ENCODE results near the gene MTA1. TPM values are rescaled to one million over a fixed set of nuclear protein-coding genes. Genes with fewer than 3 reads are reported as not detected.

Gene MTA1
- polyA plus RNA-seq, 3 donors from 2014 or later: 0.82 to 3.0 (median 2.8) TPM

GRCh38 chr14:105467249-105467941 is 47.8 kb downstream of the MTA1 start:
- H3K27me3 Mint-ChIP-seq (ENCODE audit: low read depth in 3 of 3): no peaks in the 10 kb centered on the region
- H3K4me1 Mint-ChIP-seq: no peaks in the 10 kb centered on the region
- no peak overlapping the region for H3K4me3 Mint-ChIP-seq
- no peak overlapping the region for H3K27ac Mint-ChIP-seq
- H3K36me3 Mint-ChIP-seq: no peaks in the 10 kb centered on the region
- H3K9me3 Mint-ChIP-seq: no peaks in the 10 kb centered on the region
- no peak for DNase-seq

- Mint-ChIP-seq H3K27ac (no peak overlapping the region), H3K36me3 (no peaks in the 10 kb centered on the region), H3K9me3 (no peaks in the 10 kb centered on the region), H3K4me1 (no peaks in the 10 kb centered on the region), H3K27me3 (ENCODE audit: low read depth in 3 of 3) (no peaks in the 10 kb centered on the region), H3K4me3 (no peak overlapping the region)
- no peak for DNase-seq
These were observed 48.4 kb downstream of the MTA1 start for GRCh38 chr14:105467942-105468471.

- no peak overlapping the region for H3K27ac Mint-ChIP-seq
- H3K4me1 Mint-ChIP-seq: no peaks in the 10 kb centered on the region
- H3K36me3 Mint-ChIP-seq: no peaks in the 10 kb centered on the region
- peaks cover 0 to 1% (median 0%) of the 10 kb centered on the region in 3 donors for H3K27me3 Mint-ChIP-seq (ENCODE audit: low read depth in 3 of 3)
- no peak overlapping the region for H3K4me3 Mint-ChIP-seq
- no peak for DNase-seq
- H3K9me3 Mint-ChIP-seq: no peaks in the 10 kb centered on the region
These were observed 49.1 kb downstream of the MTA1 start for GRCh38 chr14:105468621-105469241.

- peaks cover 0 to 2% of the 10 kb centered on the region in 2 donors for H3K4me1 Mint-ChIP-seq
- no peak for DNase-seq
- H3K27me3 Mint-ChIP-seq (ENCODE audit: low read depth in 3 of 3): peaks cover 0 to 4% (median 0%) of the 10 kb centered on the region in 3 donors
- no peak overlapping the region for H3K27ac Mint-ChIP-seq
- no peaks in the 10 kb centered on the region for H3K9me3 Mint-ChIP-seq
- no peaks in the 10 kb centered on the region for H3K36me3 Mint-ChIP-seq
- no peak overlapping the region for H3K4me3 Mint-ChIP-seq
These were observed 50.1 kb downstream of the MTA1 start for GRCh38 chr14:105469456-105470349.

- Mint-ChIP-seq H3K27ac (no peak overlapping the region), H3K36me3 (no peaks in the 10 kb centered on the region), H3K4me3 (no peak overlapping the region), H3K4me1 (peaks cover 0 to 5% of the 10 kb centered on the region in 2 donors), H3K27me3 (ENCODE audit: low read depth in 3 of 3) (peaks cover 0 to 4% (median 0%) of the 10 kb centered on the region in 3 donors), H3K9me3 (no peaks in the 10 kb centered on the region)
- no peak for DNase-seq
These were observed 51.0 kb downstream of the MTA1 start for GRCh38 chr14:105470350-105471296.

- Mint-ChIP-seq H3K9me3 (no peaks in the 10 kb centered on the region), H3K27ac (no peak overlapping the region), H3K27me3 (ENCODE audit: low read depth in 3 of 3) (peaks cover 0 to 5% (median 3%) of the 10 kb centered on the region in 3 donors), H3K36me3 (no peaks in the 10 kb centered on the region), H3K4me1 (peaks cover 0 to 6% of the 10 kb centered on the region in 2 donors), H3K4me3 (no peak overlapping the region)
- DNase-seq: no peak
These were observed 51.7 kb downstream of the MTA1 start for GRCh38 chr14:105471297-105471821.

GRCh38 chr14:105471823-105472485 is 52.3 kb downstream of the MTA1 start:
- Mint-ChIP-seq H3K27ac (no peak overlapping the region), H3K36me3 (no peaks in the 10 kb centered on the region), H3K4me3 (no peak overlapping the region), H3K27me3 (ENCODE audit: low read depth in 3 of 3) (peaks cover 0 to 6% (median 6%) of the 10 kb centered on the region in 3 donors), H3K4me1 (peaks cover 0 to 8% of the 10 kb centered on the region in 2 donors), H3K9me3 (no peaks in the 10 kb centered on the region)
- no peak for DNase-seq

- Mint-ChIP-seq H3K27me3 (ENCODE audit: low read depth in 3 of 3) (peaks cover 6 to 11% (median 9%) of the 10 kb centered on the region in 3 donors), H3K4me3 (no peak overlapping the region), H3K9me3 (no peaks in the 10 kb centered on the region), H3K36me3 (no peaks in the 10 kb centered on the region), H3K4me1 (peaks cover 0 to 14% of the 10 kb centered on the region in 2 donors), H3K27ac (no peak overlapping the region)
- no peak for DNase-seq
These were observed 52.9 kb downstream of the MTA1 start for GRCh38 chr14:105472486-105472991.

- H3K36me3 Mint-ChIP-seq: no peaks in the 10 kb centered on the region
- peaks cover 8 to 14% (median 11%) of the 10 kb centered on the region in 3 donors for H3K27me3 Mint-ChIP-seq (ENCODE audit: low read depth in 3 of 3)
- H3K4me1 Mint-ChIP-seq: peaks cover 0 to 14% of the 10 kb centered on the region in 2 donors
- no peak overlapping the region for H3K27ac Mint-ChIP-seq
- no peak for DNase-seq
- H3K9me3 Mint-ChIP-seq: no peaks in the 10 kb centered on the region
- peak overlapping the region in 4 of 5 donors; percentile 23 to 58 (median 50) for H3K4me3 Mint-ChIP-seq
These were observed 53.5 kb downstream of the MTA1 start for GRCh38 chr14:105473033-105473676.

- no peaks in the 10 kb centered on the region for H3K9me3 Mint-ChIP-seq
- peaks cover 8 to 14% (median 11%) of the 10 kb centered on the region in 3 donors for H3K27me3 Mint-ChIP-seq (ENCODE audit: low read depth in 3 of 3)
- H3K36me3 Mint-ChIP-seq: no peaks in the 10 kb centered on the region
- peaks cover 0 to 14% of the 10 kb centered on the region in 2 donors for H3K4me1 Mint-ChIP-seq
- H3K27ac Mint-ChIP-seq: peak overlapping the region in 1 of 6 donors; percentile 40
- peak overlapping the region; percentile 21 to 60 (median 55) for H3K4me3 Mint-ChIP-seq
- peak; percentile 42 to 55 (median 47) for DNase-seq
These were observed 54.3 kb downstream of the MTA1 start for GRCh38 chr14:105473677-105474482.
